ENCODE measurements around the gene COQ4. TPM values are rescaled to one million over a fixed set of nuclear protein-coding genes. Genes with fewer than 3 reads are reported as not detected.
"Not testable (repeated sequence)": the region's sequence is repeated elsewhere in the genome, so short reads cannot be mapped to it uniquely, and the experiment has no call there.

COQ4 gene
- total RNA-seq, 1 donor from 2014 or later, result 56.2 TPM

DNA sequence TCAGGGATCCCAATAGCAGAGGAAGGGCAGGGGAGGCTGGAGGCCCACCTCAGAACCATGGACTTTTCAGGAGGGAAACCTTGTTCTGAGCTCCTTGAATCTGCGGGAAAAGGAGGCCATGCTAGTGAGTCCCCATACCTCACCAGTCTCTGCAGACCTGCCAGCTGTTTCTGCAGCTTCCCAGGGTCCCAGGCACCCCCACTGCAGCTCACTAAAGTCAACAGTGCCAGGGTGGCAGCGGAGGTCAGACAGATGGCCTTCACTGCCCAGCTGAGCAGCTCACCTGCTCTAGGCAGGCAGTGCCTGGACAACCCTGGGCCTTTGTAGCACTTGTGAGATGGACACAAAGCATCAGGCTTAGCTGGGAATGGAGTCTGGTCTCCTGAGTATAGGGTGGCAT is 13.3 kb downstream of the COQ4 start:
- no peaks in the 10 kb centered on the region for H3K4me1 Mint-ChIP-seq
- peaks cover 10% of the 10 kb centered on the region for H3K36me3 Mint-ChIP-seq
- no peak for TF ChIP-seq CTCF (IDR thresholded peaks at IDR 0.05; ENCODE audit: unreplicated experiment)
- no peak overlapping the region for H3K4me3 Mint-ChIP-seq
- H3K27me3 Mint-ChIP-seq (ENCODE audit: low read depth), result no peaks in the 10 kb centered on the region
- no peaks in the 10 kb centered on the region for H3K9me3 Mint-ChIP-seq
- H3K27ac Mint-ChIP-seq, result no peak overlapping the region
- DNase-seq (ENCODE audit: low spot score in 2 of 2, unreplicated experiment in 2 of 2), result no peak

DNA sequence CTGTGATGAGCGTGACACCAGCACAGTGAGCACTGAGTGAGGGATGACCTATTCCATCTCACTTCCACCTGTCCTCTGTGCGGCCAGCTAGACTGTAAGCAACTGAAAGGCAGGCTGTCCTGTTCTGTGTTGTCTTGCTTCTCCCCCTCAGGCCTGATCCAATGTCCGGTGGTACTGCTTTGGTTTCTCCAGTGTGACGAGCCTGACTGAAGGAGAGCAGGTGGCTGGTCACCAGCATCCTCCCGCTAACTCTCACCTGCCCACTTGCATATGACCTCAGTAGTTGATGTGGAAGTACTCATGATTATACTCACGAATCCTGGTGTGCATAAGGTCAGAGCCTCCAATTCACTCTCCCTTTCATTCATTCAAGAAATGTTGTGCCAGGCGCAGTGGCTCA is 15.3 kb downstream of the COQ4 start:
- no peak overlapping the region for H3K27ac Mint-ChIP-seq
- H3K4me1 Mint-ChIP-seq, result peaks cover 5% of the 10 kb centered on the region
- H3K27me3 Mint-ChIP-seq (ENCODE audit: low read depth), result no peaks in the 10 kb centered on the region
- TF ChIP-seq CTCF (IDR thresholded peaks at IDR 0.05; ENCODE audit: unreplicated experiment), result no peak
- peaks cover 3% of the 10 kb centered on the region for H3K36me3 Mint-ChIP-seq
- no peak overlapping the region for H3K4me3 Mint-ChIP-seq
- no peaks in the 10 kb centered on the region for H3K9me3 Mint-ChIP-seq
- no peak for DNase-seq (ENCODE audit: low spot score in 2 of 2, unreplicated experiment in 2 of 2)

- not testable (repeated sequence) for H3K27ac Mint-ChIP-seq; DNase-seq (ENCODE audit: low spot score in 2 of 2, unreplicated experiment in 2 of 2); H3K9me3 Mint-ChIP-seq; H3K4me1 Mint-ChIP-seq; H3K27me3 Mint-ChIP-seq (ENCODE audit: low read depth); H3K36me3 Mint-ChIP-seq
- H3K4me3 Mint-ChIP-seq, result peak overlapping the region; percentile 87
Measured at GRCh38 chr9:128338852-128339614, 16.4 kb downstream of the COQ4 start.

DNA sequence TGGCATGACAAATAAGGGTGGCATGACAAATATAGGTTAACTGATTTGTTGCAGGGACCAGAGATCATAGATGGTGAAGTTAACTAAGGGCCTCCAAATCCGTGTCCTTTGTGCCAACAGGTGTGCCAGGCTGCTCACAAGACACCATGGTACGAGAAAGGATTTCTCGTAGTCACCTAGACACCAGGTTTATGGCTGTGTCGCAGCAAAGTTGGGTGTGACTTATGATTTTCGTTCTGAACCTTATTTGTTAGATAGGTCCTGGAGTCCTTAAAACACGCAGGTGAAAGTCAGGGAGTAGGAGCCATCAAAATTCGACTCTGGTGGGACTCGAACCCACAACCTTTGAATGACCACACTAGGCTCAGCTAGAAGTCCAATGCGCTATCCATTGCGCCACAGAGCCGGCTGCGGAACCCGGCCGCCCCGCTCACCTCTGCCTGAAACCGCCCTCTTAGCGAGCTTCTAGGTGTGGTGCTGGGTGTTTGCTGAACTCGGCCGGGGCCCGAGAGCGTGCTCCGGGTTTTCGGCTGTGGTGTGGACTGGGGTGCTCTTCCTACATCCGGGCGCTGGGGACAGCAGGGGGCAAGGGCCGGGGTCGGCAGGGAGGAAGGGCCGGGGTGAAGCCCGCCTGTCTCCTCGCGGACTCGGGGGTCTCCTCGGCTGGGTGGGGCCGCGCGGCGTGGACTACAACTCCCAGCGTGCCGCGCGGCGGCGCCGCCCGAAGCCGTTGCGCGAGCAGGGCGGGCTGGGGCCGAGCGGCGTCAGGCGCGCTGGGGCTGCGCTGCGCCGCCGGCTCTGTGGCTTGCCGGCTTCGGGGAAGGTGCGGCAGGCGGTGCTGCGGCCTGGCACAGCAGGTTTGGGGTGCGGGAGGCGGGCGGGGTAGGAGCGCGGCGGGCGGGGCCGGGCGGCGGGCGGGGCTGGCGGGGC is 17.4 kb downstream of the COQ4 start, which contains the start of gene SLC27A4:
TSS of gene SLC27A4 (plus strand) at position 767 of the 930 bp plus-strand sequence. CDS start 2,606 bp downstream, outside the sequence.
- TF ChIP-seq CTCF (IDR thresholded peaks at IDR 0.05; ENCODE audit: unreplicated experiment), result no peak
- peak within 1 kb of the TSS; percentile 72 for H3K27ac Mint-ChIP-seq
- peak within 1 kb of the TSS; percentile 87 for H3K4me3 Mint-ChIP-seq
- peaks cover 5% of the 10 kb centered on the region for H3K4me1 Mint-ChIP-seq
- no peaks in the 10 kb centered on the region for H3K27me3 Mint-ChIP-seq (ENCODE audit: low read depth)
- peaks cover 5% of the 10 kb centered on the region for H3K36me3 Mint-ChIP-seq
- DNase-seq (ENCODE audit: low spot score in 2 of 2, unreplicated experiment in 2 of 2), result peak; percentile 63 to 81
- no peaks in the 10 kb centered on the region for H3K9me3 Mint-ChIP-seq

DNA sequence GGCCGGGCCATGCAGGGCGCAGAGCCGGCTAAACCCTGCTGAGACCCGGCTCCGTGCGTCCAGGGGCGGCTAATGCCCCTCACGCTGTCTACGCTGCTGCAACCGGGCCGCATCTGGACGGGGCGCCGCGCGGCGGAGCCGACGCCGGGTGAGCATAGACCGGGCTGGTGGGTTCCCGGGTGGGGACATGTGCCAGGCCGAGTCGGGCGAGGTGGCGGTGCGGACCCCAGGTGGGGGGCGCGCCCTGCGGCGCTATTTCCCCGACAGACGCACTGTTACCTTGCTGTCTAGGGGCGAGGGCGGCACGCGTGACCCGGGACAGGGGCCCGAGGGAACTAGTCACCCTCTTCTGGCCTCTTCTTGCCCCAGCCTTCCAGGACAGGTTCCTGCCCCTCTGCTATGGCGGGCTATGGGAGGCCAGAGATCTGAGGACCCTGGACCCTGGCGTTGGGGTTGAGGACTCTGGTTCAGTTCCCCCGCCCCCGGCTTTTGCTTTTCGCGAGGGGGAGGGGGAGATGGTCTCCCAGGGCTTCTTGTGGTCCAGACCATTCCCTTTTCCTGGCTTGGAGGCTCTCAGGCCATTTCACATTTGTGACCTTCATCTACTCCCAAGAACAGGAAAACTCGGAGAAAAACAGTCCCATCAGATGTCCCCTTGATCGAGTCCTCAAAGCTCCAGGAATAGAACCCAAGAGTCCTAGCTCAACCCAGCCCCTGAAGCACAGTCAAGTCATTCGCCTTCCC is 18.2 kb downstream of the COQ4 start:
- Mint-ChIP-seq H3K9me3 (no peaks in the 10 kb centered on the region), H3K4me3 (peak overlapping the region; percentile 87), H3K27me3 (ENCODE audit: low read depth) (no peaks in the 10 kb centered on the region), H3K36me3 (peaks cover 5% of the 10 kb centered on the region), H3K27ac (peak overlapping the region; percentile 72), H3K4me1 (peaks cover 5% of the 10 kb centered on the region)
- no peak for TF ChIP-seq CTCF (IDR thresholded peaks at IDR 0.05; ENCODE audit: unreplicated experiment)
- no peak for DNase-seq (ENCODE audit: low spot score in 2 of 2, unreplicated experiment in 2 of 2)
